GM19324 (cell line): ENCODE results near the gene GPRIN3.
"Not testable (repeated sequence)": the region's sequence is repeated elsewhere in the genome, so short reads cannot be mapped to it uniquely, and the experiment has no call there.

ENCODE experiments used
- ATAC-seq: cut with Tn5 transposase; IDR thresholded peaks from one replicate; pipeline ENCODE4 v1.9.1; 2021; ENCODE audit warnings: mild to moderate bottlenecking, moderate library complexity; ENCODE audit not compliant: unreplicated experiment, low FRiP score

The GPRIN3 gene

GRCh38 chr4:89222170-89222569 is 85.4 kb downstream of the GPRIN3 start:
- no peak for ATAC-seq

- no peak for ATAC-seq
These were observed 86.3 kb downstream of the GPRIN3 start for GRCh38 chr4:89221167-89221867.

GRCh38 chr4:89218587-89218986 is 89.0 kb downstream of the GPRIN3 start:
- no peak for ATAC-seq

- ATAC-seq: no peak
These were observed 90.0 kb downstream of the GPRIN3 start for GRCh38 chr4:89217604-89218003.

GRCh38 chr4:89216866-89217265 is 90.7 kb downstream of the GPRIN3 start:
- ATAC-seq: no peak

GRCh38 chr4:89216422-89216821 is 91.2 kb downstream of the GPRIN3 start:
- no peak for ATAC-seq

- ATAC-seq: no peak
These were observed 91.9 kb downstream of the GPRIN3 start for GRCh38 chr4:89215736-89216135.

GRCh38 chr4:89214308-89214707 is 93.3 kb downstream of the GPRIN3 start:
- ATAC-seq: no peak

GRCh38 chr4:89213382-89213701 is 94.3 kb downstream of the GPRIN3 start:
- no peak for ATAC-seq

GRCh38 chr4:89212666-89213381 is 94.8 kb downstream of the GPRIN3 start:
- no peak for ATAC-seq

- ATAC-seq: no peak
These were observed 103.0 kb downstream of the GPRIN3 start for GRCh38 chr4:89204624-89205023.

GRCh38 chr4:89203902-89204301 is 103.7 kb downstream of the GPRIN3 start:
- no peak for ATAC-seq

GRCh38 chr4:89199394-89199793 is 108.2 kb downstream of the GPRIN3 start:
- ATAC-seq: not testable (repeated sequence)

- ATAC-seq: no peak
These were observed 109.7 kb downstream of the GPRIN3 start for GRCh38 chr4:89197920-89198319.

- no peak for ATAC-seq
These were observed 110.9 kb downstream of the GPRIN3 start for GRCh38 chr4:89196745-89197144.

- no peak for ATAC-seq
These were observed 111.4 kb downstream of the GPRIN3 start for GRCh38 chr4:89196056-89196674.

- ATAC-seq: no peak
These were observed 113.8 kb downstream of the GPRIN3 start for GRCh38 chr4:89193843-89194242.
